Activated CD8-positive, alpha-beta T cell treated with anti-CD3 and anti-CD28 coated beads for 36 hours (primary cell): ENCODE data around the gene SLMAP. TPM values are rescaled to one million over a fixed set of nuclear protein-coding genes. Genes with fewer than 3 reads are reported as not detected.

Experiments used
- ATAC-seq: fragments of 200-7000 bp; cut with Tn5 transposase; one replicate; pipeline ENCODE4 v1.10.0; 2021; ENCODE audit warnings: mild to moderate bottlenecking, moderate library complexity
- CTCF ChIA-PET: fragments of 350-600 bp; sonication (Branson Sonifier 250); formaldehyde crosslinking; loops from one replicate; lab custom pipeline; 2021; ENCODE audit warnings: antibody characterized with exemption; lab: Charles Lee
- POLR2A ChIA-PET: fragments of 350-600 bp; sonication (Branson Sonifier 250); formaldehyde crosslinking; loops from one replicate; lab custom pipeline; 2021; ENCODE audit warnings: antibody characterized with exemption; lab: Charles Lee
- DNase-seq: peaks from one replicate; pipeline ENCODE4 v3.0.0-alpha.2; 2020
- H3K27ac Mint-ChIP-seq: one replicate; pipeline ENCODE4 v1.8.0; 2021; ENCODE audit warnings: mild to moderate bottlenecking, mixed read lengths
- H3K27me3 Mint-ChIP-seq: one replicate; pipeline ENCODE4 v1.8.0; 2021; ENCODE audit warnings: mixed read lengths
- H3K36me3 Mint-ChIP-seq: one replicate; pipeline ENCODE4 v1.8.0; 2021; ENCODE audit warnings: low read depth, mixed read lengths
- H3K4me1 Mint-ChIP-seq: one replicate; pipeline ENCODE4 v1.8.0; 2021; ENCODE audit warnings: low read depth, mixed read lengths
- H3K4me3 Mint-ChIP-seq: one replicate; pipeline ENCODE4 v1.8.0; 2021; ENCODE audit warnings: mild to moderate bottlenecking, moderate library complexity, mixed read lengths
- H3K9me3 Mint-ChIP-seq: one replicate; pipeline ENCODE4 v1.8.0; 2021; ENCODE audit warnings: mixed read lengths
- intact Hi-C: fragments of 100-400 bp; cut with micrococcal nuclease; formaldehyde crosslinking; loops from one replicate; pipeline ENCODE4 v1.10.0; 2022
- total RNA-seq, 2 experiments: library from RNA; stranded (reverse); gene quantifications; one replicate each; pipeline ENCODE4 v1.2.3, GENCODE V29; 2021
- TF ChIP-seq, protein P1 (sequence below): fragments of 200-600 bp; IDR thresholded peaks from one replicate; pipeline ENCODE4 v1.8.0; 2022; ENCODE audit warnings: antibody characterized with exemption, mild to moderate bottlenecking

The SLMAP gene
- total RNA-seq, 2 experiments from 2014 or later = 45.8 to 47.3 TPM

DNA sequence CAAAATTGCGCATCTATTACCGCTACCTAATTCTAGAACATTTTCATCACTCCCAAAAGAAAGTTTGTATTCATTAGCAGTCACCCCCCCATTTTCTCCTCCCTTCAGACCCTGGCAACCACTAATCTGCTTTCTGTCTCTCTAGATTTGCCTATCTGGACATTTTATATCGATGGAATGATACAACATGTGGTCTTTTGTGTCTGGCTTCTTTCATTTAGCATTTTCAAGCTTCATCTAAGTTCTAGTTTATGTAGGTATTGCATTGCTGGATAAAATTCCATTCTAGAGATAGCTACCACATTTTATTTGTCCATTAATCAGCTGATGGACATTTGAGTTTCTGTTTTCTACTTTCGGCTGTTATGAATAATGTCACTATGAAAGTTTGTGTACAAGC lies 38.4 kb downstream of the SLMAP start:
- ATAC-seq (no peak), DNase-seq (no peak)
- TF ChIP-seq, protein P1, sequence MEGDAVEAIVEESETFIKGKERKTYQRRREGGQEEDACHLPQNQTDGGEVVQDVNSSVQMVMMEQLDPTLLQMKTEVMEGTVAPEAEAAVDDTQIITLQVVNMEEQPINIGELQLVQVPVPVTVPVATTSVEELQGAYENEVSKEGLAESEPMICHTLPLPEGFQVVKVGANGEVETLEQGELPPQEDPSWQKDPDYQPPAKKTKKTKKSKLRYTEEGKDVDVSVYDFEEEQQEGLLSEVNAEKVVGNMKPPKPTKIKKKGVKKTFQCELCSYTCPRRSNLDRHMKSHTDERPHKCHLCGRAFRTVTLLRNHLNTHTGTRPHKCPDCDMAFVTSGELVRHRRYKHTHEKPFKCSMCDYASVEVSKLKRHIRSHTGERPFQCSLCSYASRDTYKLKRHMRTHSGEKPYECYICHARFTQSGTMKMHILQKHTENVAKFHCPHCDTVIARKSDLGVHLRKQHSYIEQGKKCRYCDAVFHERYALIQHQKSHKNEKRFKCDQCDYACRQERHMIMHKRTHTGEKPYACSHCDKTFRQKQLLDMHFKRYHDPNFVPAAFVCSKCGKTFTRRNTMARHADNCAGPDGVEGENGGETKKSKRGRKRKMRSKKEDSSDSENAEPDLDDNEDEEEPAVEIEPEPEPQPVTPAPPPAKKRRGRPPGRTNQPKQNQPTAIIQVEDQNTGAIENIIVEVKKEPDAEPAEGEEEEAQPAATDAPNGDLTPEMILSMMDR = no peak
- Mint-ChIP-seq H3K4me1 (peaks cover 41% of the 10 kb centered on the region), H3K27ac (no peak overlapping the region), H3K27me3 (no peaks in the 10 kb centered on the region), H3K36me3 (peaks cover 2% of the 10 kb centered on the region), H3K9me3 (no peaks in the 10 kb centered on the region), H3K4me3 (no peak overlapping the region)
- intact Hi-C loops = no loop called here
- POLR2A ChIA-PET = no interaction called here
- CTCF ChIA-PET = no interaction called here

DNA sequence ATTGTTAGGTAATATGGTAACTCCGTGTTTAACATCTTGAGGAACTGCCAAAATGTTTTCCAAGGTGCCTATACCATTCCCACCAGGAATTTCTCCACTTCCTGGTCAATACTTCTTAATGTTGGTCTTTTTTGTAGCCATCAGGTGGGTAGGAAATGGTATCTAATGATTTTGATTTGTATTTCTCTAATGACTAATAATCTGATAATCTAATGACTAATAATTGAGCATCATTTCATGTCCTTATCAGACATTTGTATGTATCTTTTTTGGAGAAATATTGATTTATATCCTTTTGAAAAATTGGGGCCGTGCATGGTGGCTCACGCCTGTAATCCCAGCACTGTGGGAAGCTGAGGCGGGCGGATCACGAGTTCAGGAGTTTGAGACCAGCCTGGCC lies 38.8 kb downstream of the SLMAP start:
- Mint-ChIP-seq H3K27ac (no peak overlapping the region), H3K36me3 (peaks cover 2% of the 10 kb centered on the region), H3K27me3 (no peaks in the 10 kb centered on the region), H3K4me1 (peaks cover 41% of the 10 kb centered on the region), H3K4me3 (no peak overlapping the region), H3K9me3 (no peaks in the 10 kb centered on the region)
- intact Hi-C loops = no loop called here
- TF ChIP-seq, protein P1 = no peak
- ATAC-seq (no peak), DNase-seq (no peak)
- POLR2A ChIA-PET = no interaction called here
- CTCF ChIA-PET = no interaction called here

DNA sequence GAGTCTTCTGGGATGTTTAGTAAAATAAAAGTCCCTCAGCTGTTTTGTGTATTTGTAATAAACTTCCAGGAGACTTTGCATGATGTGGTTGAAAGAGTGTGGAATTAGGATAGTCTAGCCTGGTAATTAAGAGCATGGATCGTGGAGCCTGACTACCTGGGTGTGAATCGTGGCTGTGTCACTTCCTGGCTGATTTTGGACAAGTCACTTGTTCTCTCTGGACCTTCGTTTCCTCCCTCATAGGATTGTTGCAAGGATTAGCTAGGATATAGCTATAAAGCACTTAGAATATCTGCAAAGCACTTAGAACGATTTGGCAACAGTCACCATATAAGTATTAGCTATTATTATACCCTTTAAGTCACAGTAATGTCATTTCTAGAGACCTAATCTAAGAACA lies 40.2 kb downstream of the SLMAP start:
- ChIA-PET CTCF (interaction anchor here (0.7 kb wide), 1 partner anchor 70 kb away, joined by 4 read pairs; no protein-coding TSS in a partner anchor), POLR2A (interaction anchor here (1.4 kb wide), 1 partner anchor 10 kb away, joined by 4 read pairs; no protein-coding TSS in a partner anchor)
- no peak overlapping the region for H3K4me3 Mint-ChIP-seq

DNA sequence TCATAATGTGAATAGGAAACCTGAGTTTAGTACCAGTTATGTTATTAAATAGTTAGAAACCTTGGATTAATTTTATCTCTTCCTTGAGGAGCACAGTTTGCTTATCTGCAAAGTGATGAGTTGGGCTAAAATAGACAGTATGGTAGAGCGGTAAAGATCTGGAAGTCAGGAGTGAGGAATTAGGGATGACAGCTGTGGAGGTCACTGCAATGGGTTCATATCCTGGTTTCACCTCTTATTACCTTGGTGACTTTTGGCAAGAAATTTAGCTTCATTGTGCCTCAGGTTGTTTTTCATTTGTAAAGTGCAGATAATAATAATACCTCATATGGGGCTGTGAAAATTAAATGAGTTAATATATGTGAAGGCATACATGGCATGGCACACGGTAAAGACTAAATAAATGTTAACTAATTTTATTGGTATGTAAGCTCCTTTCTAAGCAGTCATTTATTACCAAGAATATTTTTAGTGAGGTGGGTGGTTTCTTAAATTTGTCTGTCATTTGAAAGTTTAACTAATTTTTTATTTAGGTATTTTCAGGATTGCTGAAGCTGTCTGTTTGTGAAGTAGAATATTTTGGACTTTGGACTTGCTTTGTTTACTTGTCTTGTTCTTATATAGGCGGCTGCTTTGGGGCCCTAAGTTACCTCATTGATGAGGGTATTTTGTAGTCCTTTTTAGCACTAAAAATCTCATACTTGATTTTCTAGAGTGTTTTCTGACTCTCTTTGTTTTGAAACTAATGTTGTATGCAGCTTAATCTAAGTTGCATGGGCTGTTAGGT lies 41.8 kb downstream of the SLMAP start:
- CTCF ChIA-PET = no interaction called here
- no peak overlapping the region for H3K4me3 Mint-ChIP-seq
- intact Hi-C loops = no loop called here

More for the DNA sequence above, 40.2 kb downstream of the SLMAP start:
- Mint-ChIP-seq H3K9me3 (no peaks in the 10 kb centered on the region), H3K27me3 (no peaks in the 10 kb centered on the region), H3K27ac (no peak overlapping the region), H3K4me1 (peaks cover 40% of the 10 kb centered on the region), H3K36me3 (peaks cover 2% of the 10 kb centered on the region)
- TF ChIP-seq, protein P1 = no peak
- intact Hi-C loops = no loop called here
- ATAC-seq = no peak
- no peak for DNase-seq

DNA sequence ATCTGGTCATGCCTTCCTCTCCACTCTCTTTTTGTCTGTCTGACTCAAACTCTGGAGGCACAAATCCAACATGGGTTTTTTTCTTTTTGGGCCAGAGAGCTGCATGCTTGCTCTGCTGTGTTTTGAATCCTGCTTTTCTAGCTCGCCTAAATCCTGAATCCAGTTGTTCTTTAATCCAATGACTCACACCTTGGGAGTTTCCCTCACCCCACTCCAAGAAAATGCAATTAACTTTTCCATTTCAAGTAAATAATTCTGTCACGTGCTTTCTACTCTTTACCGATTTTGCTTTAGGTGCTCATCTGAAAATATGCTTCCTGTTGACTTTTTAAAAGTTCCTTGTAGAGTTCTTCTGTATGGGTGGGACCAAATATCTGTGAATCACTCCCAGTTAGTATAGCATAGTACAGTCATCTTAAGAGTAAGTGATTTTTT lies 47.6 kb downstream of the SLMAP start:
- Mint-ChIP-seq H3K27ac (peak overlapping the region; percentile 82), H3K27me3 (no peaks in the 10 kb centered on the region), H3K4me3 (peak overlapping the region; percentile 20), H3K36me3 (no peaks in the 10 kb centered on the region), H3K4me1 (peaks cover 58% of the 10 kb centered on the region), H3K9me3 (peaks cover 3% of the 10 kb centered on the region)
- TF ChIP-seq, protein P1 = no peak
- intact Hi-C loops = no loop called here
- ChIA-PET POLR2A (no interaction called here), CTCF (no interaction called here)
- DNase-seq (no peak), ATAC-seq (peak; percentile 79)

More for the DNA sequence above, 41.8 kb downstream of the SLMAP start:
- TF ChIP-seq, protein P1 = no peak
- peaks cover 45% of the 10 kb centered on the region for H3K4me1 Mint-ChIP-seq
- no peak overlapping the region for H3K27ac Mint-ChIP-seq
- no peaks in the 10 kb centered on the region for H3K9me3 Mint-ChIP-seq
- ATAC-seq (no peak), DNase-seq (no peak)
- peaks cover 2% of the 10 kb centered on the region for H3K36me3 Mint-ChIP-seq
- POLR2A ChIA-PET = interaction anchor here (0.6 kb wide), 1 partner anchor 110 kb away, joined by 3 read pairs; no protein-coding TSS in a partner anchor
- no peaks in the 10 kb centered on the region for H3K27me3 Mint-ChIP-seq
